Adrenal gland (tissue), 12 donors: ENCODE results near the gene TMEM100. TPM values are rescaled to one million over a fixed set of nuclear protein-coding genes. Genes with fewer than 3 reads are reported as not detected.
A peak's percentile ranks its signal among the peaks of the same experiment; 100 is the strongest.

ENCODE experiments used
- DNase-seq, 7 donors: peaks; one replicate each; pipeline ENCODE4 v3.0.0-alpha.2; 2019 to 2020
- H3K27ac ChIP-seq, 5 donors: fragments of 200-600 bp; sonication (generic) in 4 of 5; 1 replicate in 3 of 5; 2 replicates in 2 of 5; pipeline versions ENCODE4 v1.5.1 to v1.8.0; 2016 to 2020; ENCODE audit warnings: mild to moderate bottlenecking in 1 of 5
- H3K27me3 ChIP-seq: fragments of 200-600 bp; 2 replicates; pipeline ENCODE4 v1.8.0; 2021
- H3K36me3 ChIP-seq, 2 donors: fragments of 200-600 bp; replicated peaks in 1 of 2; 1 replicate in 1 of 2; 2 replicates in 1 of 2; pipeline versions ENCODE4 v1.5.1 to v1.8.0; 2018 to 2022
- H3K4me1 ChIP-seq, 2 donors: fragments of 200-600 bp; replicated peaks in 1 of 2; 1 replicate in 1 of 2; 2 replicates in 1 of 2; pipeline versions ENCODE4 v1.5.1 to v1.8.0; 2018 to 2021
- H3K4me3 ChIP-seq, 4 donors: fragments of 200-600 bp; sonication (generic) in 3 of 4; one replicate each; pipeline ENCODE4 v1.5.1; 2016 to 2018
- H3K9me3 ChIP-seq, 3 donors: fragments of 200-600 bp; sonication (generic) in 1 of 3; replicated peaks in 1 of 3; 1 replicate in 2 of 3; 2 replicates in 1 of 3; pipeline versions ENCODE4 v1.5.1 to v1.8.0; 2016 to 2021
- POLR2A ChIP-seq, 2 donors: fragments of 450-650 bp; IDR thresholded peaks; one replicate each; pipeline ENCODE4 v1.6.1; 2017; ENCODE audit warnings: antibody characterized with exemption in 2 of 2, mild to moderate bottlenecking in 2 of 2, moderate library complexity in 1 of 2
- WGBS, 4 donors: extraction: QIAGEN DNeasy Blood & Tissue Kit in 2 of 4; methylation state at CpG; one replicate each; pipeline versions ENCODE4 v1.1.5 to v1.1.7; 2013 to 2017; 5-methylcytosine and 5-hydroxymethylcytosine counted together
- intact Hi-C, 2 donors: fragments of 100-400 bp; cut with DNase I; formaldehyde crosslinking; loops; one replicate each; pipeline versions ENCODE4 v1.14.1 to v1.15.0; 2022 to 2023
- polyA plus RNA-seq, 3 donors: library from polyadenylated mRNA; stranded (reverse); fragments of 200-250 nt in 2 of 3; fragments of 350-450 nt in 1 of 3; fragmentation: Illumina TruSeq in 1 of 3; extraction: RNeasy Lipid Tissue Mini Kit (QIAGEN cat#74804) in 1 of 3; gene quantifications; one replicate each; pipeline ENCODE4 v1.2.3, GENCODE V29; 2013 to 2014
- total RNA-seq, 9 donors: library from RNA; depleted of rRNA in 4 of 9; stranded (reverse); fragments of >200 nt in 4 of 9; fragments of 120-200 nt in 1 of 9; fragmentation: NEBNext Ultra II Directional in 1 of 9; extraction: Animal tissue kit (Norgen Biotek cat#: 25700) in 1 of 9; gene quantifications; one replicate each; pipeline versions ENCODE4 v1.1.0 to v1.2.4, GENCODE V29; 2013 to 2023
- TF ChIP-seq, protein P1 (sequence below), 6 experiments: fragments of 450-650 bp in 4 of 6; fragments of 200-600 bp in 2 of 6; sonication (generic) in 1 of 6; IDR thresholded peaks; 1 replicate in 5 of 6; 2 replicates in 1 of 6; pipeline versions ENCODE4 v1.5.1 to v1.8.0; 2016 to 2021; ENCODE audit warnings: antibody characterized with exemption in 6 of 6, mild to moderate bottlenecking in 2 of 6, moderate library complexity in 1 of 6
- donor health status: healthy with polysubstance abuse.
- donor health status: Bipolar disorder and iron deficiency.
- donor health status: DM: yes; HTN: yes; CAD: no.
- donor health status: DM: no; HTN: no; CAD: no.
- donor health status: DM: no; HTN: no; CAD: no.
- donor health status: DM: yes; HTN: yes; CAD: no.

The TMEM100 gene
- total and polyA plus RNA-seq, 12 donors, result 1.3 to 11.5 (median 2.6) TPM

- WGBS, 4 donors, result 90 to 92% (median 91%) methylated on average over 1 of the region's 1 CpG
- H3K9me3 ChIP-seq, result no peaks in the 10 kb centered on the region
- no peak for DNase-seq
- TF ChIP-seq, protein P1, sequence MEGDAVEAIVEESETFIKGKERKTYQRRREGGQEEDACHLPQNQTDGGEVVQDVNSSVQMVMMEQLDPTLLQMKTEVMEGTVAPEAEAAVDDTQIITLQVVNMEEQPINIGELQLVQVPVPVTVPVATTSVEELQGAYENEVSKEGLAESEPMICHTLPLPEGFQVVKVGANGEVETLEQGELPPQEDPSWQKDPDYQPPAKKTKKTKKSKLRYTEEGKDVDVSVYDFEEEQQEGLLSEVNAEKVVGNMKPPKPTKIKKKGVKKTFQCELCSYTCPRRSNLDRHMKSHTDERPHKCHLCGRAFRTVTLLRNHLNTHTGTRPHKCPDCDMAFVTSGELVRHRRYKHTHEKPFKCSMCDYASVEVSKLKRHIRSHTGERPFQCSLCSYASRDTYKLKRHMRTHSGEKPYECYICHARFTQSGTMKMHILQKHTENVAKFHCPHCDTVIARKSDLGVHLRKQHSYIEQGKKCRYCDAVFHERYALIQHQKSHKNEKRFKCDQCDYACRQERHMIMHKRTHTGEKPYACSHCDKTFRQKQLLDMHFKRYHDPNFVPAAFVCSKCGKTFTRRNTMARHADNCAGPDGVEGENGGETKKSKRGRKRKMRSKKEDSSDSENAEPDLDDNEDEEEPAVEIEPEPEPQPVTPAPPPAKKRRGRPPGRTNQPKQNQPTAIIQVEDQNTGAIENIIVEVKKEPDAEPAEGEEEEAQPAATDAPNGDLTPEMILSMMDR (IDR thresholded peaks at IDR 0.05), result no peak
- no peak for TF ChIP-seq POLR2A (IDR thresholded peaks at IDR 0.05)
- no peaks in the 10 kb centered on the region for H3K36me3 ChIP-seq
- no peaks in the 10 kb centered on the region for H3K27me3 ChIP-seq
- no peak overlapping the region for H3K27ac ChIP-seq
- H3K4me3 ChIP-seq, result no peak overlapping the region
- H3K4me1 ChIP-seq, result peaks cover under 1 to 6% of the 10 kb centered on the region in 2 donors
- intact Hi-C loops, result no loop called here
Measured at GRCh38 chr17:55745258-55745657, 22.6 kb upstream of the TMEM100 start.

DNA sequence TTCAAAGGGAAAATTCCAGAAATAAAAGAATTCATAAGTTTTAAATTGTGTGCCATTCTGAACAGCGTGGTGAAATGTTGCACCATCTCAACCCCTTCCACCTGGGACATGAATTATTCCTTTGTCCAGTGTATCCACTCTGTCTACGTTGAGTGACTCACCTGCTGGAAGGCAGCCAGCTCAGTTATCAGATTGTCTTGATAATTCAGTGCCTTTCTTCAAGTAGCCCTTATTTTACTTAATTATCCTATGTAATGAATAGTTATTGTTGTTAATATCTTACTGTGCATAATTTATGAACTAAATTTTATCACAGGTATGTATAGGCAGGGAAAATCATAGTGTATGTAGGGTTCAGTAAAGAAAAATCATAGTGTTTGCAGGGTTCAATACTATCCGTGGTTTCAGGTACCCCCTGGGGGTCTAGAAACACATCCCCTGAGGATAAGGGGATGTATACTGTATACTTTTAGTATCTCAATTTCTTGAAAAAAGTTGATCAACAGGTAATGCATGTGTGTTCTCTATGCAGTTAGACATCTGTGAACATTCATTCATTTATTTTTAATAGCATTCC is 20.5 kb upstream of the TMEM100 start:
- Histone ChIP-seq H3K4me3 (no peak overlapping the region), H3K27ac (no peak overlapping the region), H3K4me1 (peaks cover 0 to 6% of the 10 kb centered on the region in 2 donors), H3K27me3 (no peaks in the 10 kb centered on the region), H3K36me3 (no peaks in the 10 kb centered on the region), H3K9me3 (no peaks in the 10 kb centered on the region)
- intact Hi-C loops, result no loop called here
- TF ChIP-seq POLR2A (IDR thresholded peaks at IDR 0.05), result no peak
- TF ChIP-seq, protein P1 (IDR thresholded peaks at IDR 0.05), result no peak
- 40 to 59% (median 43%) methylated on average over 3 of the region's 3 CpGs for WGBS, 4 donors
- DNase-seq, result peak in 5 of 7 donors; percentile 54 to 74 (median 63)

- Histone ChIP-seq H3K4me1 (peaks cover 0 to 6% of the 10 kb centered on the region in 2 donors), H3K27me3 (no peaks in the 10 kb centered on the region), H3K9me3 (no peaks in the 10 kb centered on the region), H3K27ac (no peak overlapping the region), H3K36me3 (no peaks in the 10 kb centered on the region), H3K4me3 (no peak overlapping the region)
- 65 to 72% (median 72%) methylated on average over 12 of the region's 12 CpGs for WGBS, 4 donors
- intact Hi-C loops, result no loop called here
- TF ChIP-seq, protein P1 (IDR thresholded peaks at IDR 0.05), result no peak
- TF ChIP-seq POLR2A (IDR thresholded peaks at IDR 0.05), result no peak
- DNase-seq, result no peak
Measured at GRCh38 chr17:55742272-55743102, 19.8 kb upstream of the TMEM100 start.

GRCh38 chr17:55741356-55741700 is 18.7 kb upstream of the TMEM100 start:
- Histone ChIP-seq H3K4me1 (peaks cover 0 to 6% of the 10 kb centered on the region in 2 donors), H3K4me3 (no peak overlapping the region), H3K9me3 (no peaks in the 10 kb centered on the region), H3K36me3 (no peaks in the 10 kb centered on the region), H3K27ac (no peak overlapping the region), H3K27me3 (no peaks in the 10 kb centered on the region)
- intact Hi-C loops, result no loop called here
- 86 to 92% (median 90%) methylated on average over 3 of the region's 3 CpGs for WGBS, 4 donors
- no peak for DNase-seq
- no peak for TF ChIP-seq POLR2A (IDR thresholded peaks at IDR 0.05)
- TF ChIP-seq, protein P1 (IDR thresholded peaks at IDR 0.05), result no peak
